WERI-Rb-1 (cell line): ENCODE measurements around the gene ARL15.

Experiments used
- DNase-seq: peaks from one replicate; pipeline ENCODE4 v3.0.0-alpha.2; 2020
- H3K27ac ChIP-seq: fragments of 250-450 bp; sonication (Bioruptor Pico); 2 replicates; pipeline ENCODE4 v1.5.1; 2020; ENCODE audit warnings: mild to moderate bottlenecking, moderate library complexity
- H3K27me3 ChIP-seq: fragments of 250-450 bp; sonication (Bioruptor Pico); 2 replicates; pipeline ENCODE4 v1.5.1; 2021; ENCODE audit warnings: mild to moderate bottlenecking, low read depth, moderate library complexity; ENCODE audit not compliant: insufficient read depth, severe bottlenecking
- H3K36me3 ChIP-seq: fragments of 250-450 bp; sonication (Bioruptor Pico); 2 replicates; pipeline ENCODE4 v1.5.1; 2020; ENCODE audit warnings: mild to moderate bottlenecking, moderate library complexity
- H3K4me3 ChIP-seq: 2 replicates; pipeline ENCODE4 v1.5.1; 2011; ENCODE audit warnings: low read depth, mild to moderate bottlenecking, control low read depth, low read length
- H3K9me3 ChIP-seq: fragments of 250-450 bp; sonication (Bioruptor Pico); 2 replicates; pipeline ENCODE4 v1.5.1; 2021; ENCODE audit warnings: mild to moderate bottlenecking, moderate library complexity; ENCODE audit not compliant: severe bottlenecking
- TF ChIP-seq, protein P1 (sequence below): IDR thresholded peaks from 2 replicates; pipeline ENCODE4 v1.5.1; 2011; ENCODE audit warnings: low read depth, mild to moderate bottlenecking, control low read depth, inconsistent platforms, low read length

The ARL15 gene

DNA sequence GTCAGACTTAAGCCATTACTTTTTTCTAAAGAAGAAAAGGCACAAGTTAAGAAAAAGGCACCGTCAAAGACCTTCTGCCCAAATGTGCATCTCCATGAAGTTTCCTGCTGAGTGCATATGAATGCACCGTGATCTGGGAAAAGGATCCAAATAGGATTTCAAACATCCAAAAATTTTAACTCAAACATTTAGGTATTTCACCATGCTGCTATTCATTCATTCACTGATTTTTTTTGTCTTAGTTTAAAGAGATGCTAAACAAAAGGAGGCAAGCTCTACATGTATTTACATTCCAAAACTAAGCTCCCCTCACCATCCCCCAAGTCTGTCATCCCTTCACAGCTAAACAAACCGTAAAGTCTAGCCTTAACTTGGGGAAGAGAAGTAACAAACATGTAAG lies 291.9 kb downstream of the ARL15 start:
- no peak for DNase-seq
- H3K27ac ChIP-seq, result no peak overlapping the region

DNA sequence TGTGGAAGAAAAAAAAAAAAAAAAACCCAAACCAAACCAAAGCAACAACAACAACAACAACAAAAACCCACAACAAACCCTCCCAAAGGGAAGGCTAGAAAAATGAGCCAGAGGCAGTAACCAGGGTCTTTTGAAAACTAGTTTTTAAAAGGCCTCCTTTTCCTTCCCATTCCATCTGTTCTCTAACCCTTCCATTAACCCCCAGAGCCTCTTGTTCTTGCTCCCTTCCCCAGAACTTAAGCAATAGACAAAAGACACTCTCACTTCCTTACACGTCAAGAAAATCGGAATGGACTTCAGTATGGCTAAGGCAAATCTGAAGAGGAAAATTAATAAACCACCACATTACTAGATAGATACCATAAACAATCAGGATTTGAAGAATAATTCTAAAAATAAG lies 292.8 kb downstream of the ARL15 start:
- Histone ChIP-seq H3K9me3 (no peaks in the 10 kb centered on the region), H3K4me3 (no peak overlapping the region), H3K36me3 (no peaks in the 10 kb centered on the region), H3K27ac (no peak overlapping the region), H3K27me3 (no peaks in the 10 kb centered on the region)
- DNase-seq, result no peak
- TF ChIP-seq, protein P1, sequence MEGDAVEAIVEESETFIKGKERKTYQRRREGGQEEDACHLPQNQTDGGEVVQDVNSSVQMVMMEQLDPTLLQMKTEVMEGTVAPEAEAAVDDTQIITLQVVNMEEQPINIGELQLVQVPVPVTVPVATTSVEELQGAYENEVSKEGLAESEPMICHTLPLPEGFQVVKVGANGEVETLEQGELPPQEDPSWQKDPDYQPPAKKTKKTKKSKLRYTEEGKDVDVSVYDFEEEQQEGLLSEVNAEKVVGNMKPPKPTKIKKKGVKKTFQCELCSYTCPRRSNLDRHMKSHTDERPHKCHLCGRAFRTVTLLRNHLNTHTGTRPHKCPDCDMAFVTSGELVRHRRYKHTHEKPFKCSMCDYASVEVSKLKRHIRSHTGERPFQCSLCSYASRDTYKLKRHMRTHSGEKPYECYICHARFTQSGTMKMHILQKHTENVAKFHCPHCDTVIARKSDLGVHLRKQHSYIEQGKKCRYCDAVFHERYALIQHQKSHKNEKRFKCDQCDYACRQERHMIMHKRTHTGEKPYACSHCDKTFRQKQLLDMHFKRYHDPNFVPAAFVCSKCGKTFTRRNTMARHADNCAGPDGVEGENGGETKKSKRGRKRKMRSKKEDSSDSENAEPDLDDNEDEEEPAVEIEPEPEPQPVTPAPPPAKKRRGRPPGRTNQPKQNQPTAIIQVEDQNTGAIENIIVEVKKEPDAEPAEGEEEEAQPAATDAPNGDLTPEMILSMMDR, result no peak

More for the DNA sequence above, 291.9 kb downstream of the ARL15 start:
- Histone ChIP-seq H3K27me3 (no peaks in the 10 kb centered on the region), H3K4me3 (no peak overlapping the region), H3K9me3 (no peaks in the 10 kb centered on the region), H3K36me3 (no peaks in the 10 kb centered on the region)
- TF ChIP-seq, protein P1, result no peak

DNA sequence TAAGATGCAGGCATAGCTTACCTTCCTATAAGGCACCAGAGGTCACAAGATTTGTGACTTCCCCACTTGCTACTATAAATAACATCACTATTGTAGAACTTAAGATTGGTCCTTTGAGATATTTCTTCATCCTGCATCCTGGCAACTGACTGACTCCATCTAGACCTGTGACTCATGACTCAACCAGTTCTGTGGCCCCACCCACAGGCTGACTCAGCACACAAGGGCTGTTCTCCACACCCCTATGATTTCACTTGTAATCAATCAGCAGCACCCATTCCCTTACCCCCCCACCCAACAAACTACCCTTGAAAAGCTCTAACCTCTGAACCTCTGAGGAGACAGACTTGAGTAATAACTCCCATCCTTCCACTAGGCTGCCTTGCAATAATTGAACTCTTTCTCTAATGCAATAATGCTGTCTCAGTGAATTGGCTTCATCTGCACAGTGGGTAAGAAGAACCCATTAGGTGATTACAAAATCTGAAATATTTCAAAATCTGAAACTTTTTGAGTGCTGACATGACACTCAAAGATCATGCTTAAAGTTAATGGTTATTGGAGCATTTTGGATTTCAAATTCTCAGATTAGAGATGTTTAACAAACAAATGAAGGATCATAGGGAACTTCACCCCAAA lies 296.7 kb downstream of the ARL15 start:
- no peak overlapping the region for H3K4me3 ChIP-seq
- no peak for DNase-seq
- no peak overlapping the region for H3K27ac ChIP-seq
- no peaks in the 10 kb centered on the region for H3K27me3 ChIP-seq
- TF ChIP-seq, protein P1, result no peak
- no peaks in the 10 kb centered on the region for H3K9me3 ChIP-seq
- H3K36me3 ChIP-seq, result no peaks in the 10 kb centered on the region

DNA sequence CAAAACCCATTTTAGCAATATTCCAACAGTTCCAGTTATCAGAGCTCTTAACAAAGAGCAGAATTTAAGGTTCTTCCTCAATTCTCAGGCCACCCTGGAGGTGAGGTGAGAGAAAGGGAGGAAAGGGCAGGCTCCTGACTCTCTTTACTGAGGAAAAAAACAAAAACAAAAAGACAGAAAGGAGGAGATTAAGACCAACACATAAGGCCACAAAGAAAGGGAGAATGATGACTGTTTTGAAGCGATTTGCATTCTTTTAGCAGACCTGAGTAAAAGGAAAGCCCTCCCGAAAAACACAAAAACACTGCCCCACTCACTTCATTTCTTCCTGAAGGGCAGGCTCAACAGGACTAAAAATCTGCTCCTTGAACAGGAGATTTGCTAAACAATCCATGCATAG lies 300.5 kb downstream of the ARL15 start:
- Histone ChIP-seq H3K9me3 (no peaks in the 10 kb centered on the region), H3K27ac (no peak overlapping the region), H3K27me3 (no peaks in the 10 kb centered on the region), H3K4me3 (no peak overlapping the region), H3K36me3 (no peaks in the 10 kb centered on the region)
- DNase-seq, result no peak
- TF ChIP-seq, protein P1, result no peak

DNA sequence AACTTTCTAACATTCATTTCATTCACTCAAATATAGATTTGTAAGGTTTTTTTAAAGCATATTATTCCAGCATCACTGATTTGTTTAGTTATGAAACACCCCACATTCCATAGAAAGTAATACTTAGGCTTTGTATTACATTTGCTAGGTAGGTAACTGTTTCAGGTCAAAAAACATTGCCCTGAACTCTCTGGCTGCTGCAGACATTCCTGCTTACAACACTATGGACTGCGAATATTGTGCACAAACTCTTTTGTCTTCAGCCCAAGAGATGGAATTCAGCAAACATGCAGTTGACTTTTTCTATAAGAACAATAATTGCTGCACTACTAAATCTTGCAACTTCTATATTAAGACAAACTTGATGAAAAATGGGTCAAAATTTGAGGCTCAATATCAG lies 301.0 kb downstream of the ARL15 start:
- Histone ChIP-seq H3K27me3 (no peaks in the 10 kb centered on the region), H3K27ac (no peak overlapping the region)
- no peak for DNase-seq

More for the DNA sequence above, 301.0 kb downstream of the ARL15 start:
- H3K36me3 ChIP-seq, result no peaks in the 10 kb centered on the region
- TF ChIP-seq, protein P1, result no peak
- no peaks in the 10 kb centered on the region for H3K9me3 ChIP-seq
- no peak overlapping the region for H3K4me3 ChIP-seq
